ENCODE results near the gene UBE3D.
"Not testable (repeated sequence)": the region's sequence is repeated elsewhere in the genome, so short reads cannot be mapped to it uniquely, and the experiment has no call there.

Gene UBE3D

GRCh38 chr6:82870582-82871172 lies 195.0 kb downstream of the UBE3D start:
- Mint-ChIP-seq H3K27ac (no peak overlapping the region), H3K36me3 (ENCODE audit: low read depth) (no peaks in the 10 kb centered on the region), H3K4me1 (ENCODE audit: low read depth) (no peaks in the 10 kb centered on the region), H3K27me3 (no peaks in the 10 kb centered on the region), H3K9me3 (no peaks in the 10 kb centered on the region), H3K4me3 (no peak overlapping the region)
- DNase-seq, result no peak

- H3K27ac Mint-ChIP-seq, result no peak overlapping the region
- DNase-seq, result no peak
- no peak overlapping the region for H3K4me3 Mint-ChIP-seq
- H3K36me3 Mint-ChIP-seq (ENCODE audit: low read depth), result no peaks in the 10 kb centered on the region
- H3K9me3 Mint-ChIP-seq, result no peaks in the 10 kb centered on the region
- H3K4me1 Mint-ChIP-seq (ENCODE audit: low read depth), result no peaks in the 10 kb centered on the region
- H3K27me3 Mint-ChIP-seq, result no peaks in the 10 kb centered on the region
Measured at GRCh38 chr6:82869493-82869892, 196.1 kb downstream of the UBE3D start.

GRCh38 chr6:82867946-82868345 lies 197.7 kb downstream of the UBE3D start:
- H3K9me3 Mint-ChIP-seq, result peaks cover 3% of the 10 kb centered on the region
- no peak overlapping the region for H3K4me3 Mint-ChIP-seq
- H3K36me3 Mint-ChIP-seq (ENCODE audit: low read depth), result no peaks in the 10 kb centered on the region
- H3K4me1 Mint-ChIP-seq (ENCODE audit: low read depth), result no peaks in the 10 kb centered on the region
- H3K27me3 Mint-ChIP-seq, result no peaks in the 10 kb centered on the region
- H3K27ac Mint-ChIP-seq, result no peak overlapping the region
- DNase-seq, result no peak

- H3K27me3 Mint-ChIP-seq, result no peaks in the 10 kb centered on the region
- H3K36me3 Mint-ChIP-seq (ENCODE audit: low read depth), result no peaks in the 10 kb centered on the region
- H3K27ac Mint-ChIP-seq, result no peak overlapping the region
- no peak overlapping the region for H3K4me3 Mint-ChIP-seq
- H3K4me1 Mint-ChIP-seq (ENCODE audit: low read depth), result no peaks in the 10 kb centered on the region
- peaks cover 3% of the 10 kb centered on the region for H3K9me3 Mint-ChIP-seq
- DNase-seq, result no peak
Measured at GRCh38 chr6:82866446-82866845, 199.2 kb downstream of the UBE3D start.

- Mint-ChIP-seq H3K36me3 (ENCODE audit: low read depth) (no peaks in the 10 kb centered on the region), H3K4me3 (no peak overlapping the region), H3K27me3 (no peaks in the 10 kb centered on the region), H3K27ac (no peak overlapping the region), H3K4me1 (ENCODE audit: low read depth) (no peaks in the 10 kb centered on the region), H3K9me3 (peaks cover 3% of the 10 kb centered on the region)
- no peak for DNase-seq
Measured at GRCh38 chr6:82865461-82865860, 200.2 kb downstream of the UBE3D start.

DNA sequence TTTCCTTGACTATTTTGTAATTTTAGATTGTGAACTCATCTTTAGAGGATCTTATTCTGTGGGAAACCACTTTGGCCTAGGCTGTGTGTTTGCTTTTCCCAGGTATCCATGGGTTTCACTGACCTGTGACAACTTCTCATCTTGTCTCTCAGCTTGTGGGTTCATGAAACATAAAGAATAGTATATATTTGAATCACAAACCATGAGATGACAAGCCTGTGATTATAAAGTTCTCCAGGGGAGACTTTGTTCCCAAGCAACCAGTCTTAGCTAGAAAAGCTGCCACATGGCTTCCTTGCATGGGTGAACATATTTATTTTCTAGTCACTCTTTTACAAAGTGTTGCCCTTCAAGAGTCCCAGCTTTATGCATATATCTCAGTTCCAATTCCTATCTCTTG lies 201.9 kb downstream of the UBE3D start:
- Mint-ChIP-seq H3K4me1 (ENCODE audit: low read depth) (no peaks in the 10 kb centered on the region), H3K36me3 (ENCODE audit: low read depth) (no peaks in the 10 kb centered on the region), H3K4me3 (no peak overlapping the region), H3K9me3 (peaks cover 3% of the 10 kb centered on the region), H3K27ac (no peak overlapping the region), H3K27me3 (no peaks in the 10 kb centered on the region)
- no peak for DNase-seq

- Mint-ChIP-seq H3K4me1 (ENCODE audit: low read depth) (no peaks in the 10 kb centered on the region), H3K36me3 (ENCODE audit: low read depth) (no peaks in the 10 kb centered on the region), H3K27me3 (no peaks in the 10 kb centered on the region), H3K9me3 (peaks cover 3% of the 10 kb centered on the region), H3K27ac (no peak overlapping the region), H3K4me3 (no peak overlapping the region)
- DNase-seq, result no peak
Measured at GRCh38 chr6:82862543-82862942, 203.1 kb downstream of the UBE3D start.

- H3K4me1 Mint-ChIP-seq (ENCODE audit: low read depth), result no peaks in the 10 kb centered on the region
- H3K36me3 Mint-ChIP-seq (ENCODE audit: low read depth), result no peaks in the 10 kb centered on the region
- peaks cover 3% of the 10 kb centered on the region for H3K9me3 Mint-ChIP-seq
- H3K4me3 Mint-ChIP-seq, result no peak overlapping the region
- H3K27ac Mint-ChIP-seq, result no peak overlapping the region
- no peak for DNase-seq
- no peaks in the 10 kb centered on the region for H3K27me3 Mint-ChIP-seq
Measured at GRCh38 chr6:82861121-82861520, 204.5 kb downstream of the UBE3D start.

DNA sequence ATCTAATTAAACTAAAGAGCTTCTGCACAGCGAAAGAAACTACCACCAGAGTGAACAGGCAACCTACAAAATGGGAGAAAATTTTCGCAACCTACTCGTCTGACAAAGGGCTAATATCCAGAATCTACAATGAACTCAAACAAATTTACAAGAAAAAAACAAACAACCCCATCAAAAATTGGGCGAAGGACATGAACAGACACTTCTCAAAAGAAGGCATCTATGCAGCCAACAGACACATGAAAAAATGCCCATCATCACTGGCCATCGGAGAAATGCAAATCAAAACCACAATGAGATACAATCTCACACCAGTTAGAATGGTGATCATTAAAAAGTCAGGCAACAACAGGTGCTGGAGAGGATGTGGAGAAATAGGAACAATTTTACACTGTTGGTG lies 209.6 kb downstream of the UBE3D start:
- not testable (repeated sequence) for H3K27me3 Mint-ChIP-seq; H3K4me1 Mint-ChIP-seq (ENCODE audit: low read depth); H3K4me3 Mint-ChIP-seq; H3K9me3 Mint-ChIP-seq; DNase-seq; H3K36me3 Mint-ChIP-seq (ENCODE audit: low read depth); H3K27ac Mint-ChIP-seq

DNA sequence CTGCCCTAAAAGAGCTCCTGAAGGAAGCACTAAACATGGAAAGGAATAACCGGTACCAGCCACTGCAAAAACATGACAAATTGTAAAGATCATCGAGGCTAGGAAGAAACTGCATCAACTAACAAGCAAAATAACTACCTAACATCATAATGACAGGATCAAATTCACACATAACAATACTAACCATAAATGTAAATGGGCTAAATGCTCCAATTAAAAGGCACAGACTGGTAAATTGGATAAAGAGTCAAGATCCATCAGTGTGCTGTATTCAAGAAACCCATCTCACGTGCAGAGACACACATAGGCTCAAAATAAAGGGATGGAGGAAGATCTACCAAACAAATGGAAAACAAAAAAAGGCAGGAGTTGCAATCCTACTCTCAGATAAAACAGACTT lies 212.7 kb downstream of the UBE3D start:
- not testable (repeated sequence) for H3K4me3 Mint-ChIP-seq; H3K9me3 Mint-ChIP-seq; DNase-seq; H3K36me3 Mint-ChIP-seq (ENCODE audit: low read depth); H3K4me1 Mint-ChIP-seq (ENCODE audit: low read depth); H3K27ac Mint-ChIP-seq; H3K27me3 Mint-ChIP-seq

GRCh38 chr6:82843291-82843885 lies 222.3 kb downstream of the UBE3D start:
- H3K36me3 Mint-ChIP-seq (ENCODE audit: low read depth), result no peaks in the 10 kb centered on the region
- no peak overlapping the region for H3K4me3 Mint-ChIP-seq
- peaks cover 5% of the 10 kb centered on the region for H3K27me3 Mint-ChIP-seq
- no peaks in the 10 kb centered on the region for H3K4me1 Mint-ChIP-seq (ENCODE audit: low read depth)
- H3K9me3 Mint-ChIP-seq, result no peaks in the 10 kb centered on the region
- no peak for DNase-seq
- no peak overlapping the region for H3K27ac Mint-ChIP-seq

DNA sequence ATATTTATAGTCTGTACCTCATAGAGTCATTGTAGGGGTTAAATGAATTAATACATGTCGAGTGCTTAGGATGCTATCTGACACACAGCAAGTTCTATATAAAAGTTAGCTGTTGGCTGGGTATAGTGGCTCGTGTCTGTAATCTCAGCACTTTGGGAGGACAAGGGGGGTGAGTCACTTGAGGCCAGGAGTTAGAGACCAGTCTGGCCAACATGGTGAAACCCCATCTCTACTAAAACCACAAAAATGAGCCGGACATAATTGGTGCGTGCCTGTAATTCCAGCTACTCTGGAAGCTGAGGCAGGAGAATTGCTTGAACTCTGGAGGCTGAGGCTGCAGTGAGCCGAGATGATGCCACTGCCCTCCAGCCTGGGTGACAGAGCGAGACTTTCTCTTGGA lies 222.9 kb downstream of the UBE3D start:
- Mint-ChIP-seq H3K4me1 (ENCODE audit: low read depth) (no peaks in the 10 kb centered on the region), H3K9me3 (no peaks in the 10 kb centered on the region), H3K27ac (no peak overlapping the region), H3K27me3 (peaks cover 5% of the 10 kb centered on the region), H3K4me3 (no peak overlapping the region), H3K36me3 (ENCODE audit: low read depth) (no peaks in the 10 kb centered on the region)
- no peak for DNase-seq
